Activated naive CD8-positive, alpha-beta T cell treated with anti-CD3 and anti-CD28 coated beads, Interleukin-2, amount 10 ng/mL, durations not matched to agents 7 days and 5 days (primary cell): ENCODE results near the gene AZU1. TPM values are rescaled to one million over a fixed set of nuclear protein-coding genes. Genes with fewer than 3 reads are reported as not detected.
"Not testable (repeated sequence)": the region's sequence is repeated elsewhere in the genome, so short reads cannot be mapped to it uniquely, and the experiment has no call there.

Experiments used
- ATAC-seq: fragments of 150-1000 bp; cut with Tn5 transposase; one replicate; pipeline ENCODE4 v1.10.0; 2021; ENCODE audit warnings: low read depth, moderate library complexity
- POLR2A ChIA-PET: fragments of 350-600 bp; sonication (Branson Sonifier 250); formaldehyde crosslinking; loops from one replicate; lab custom pipeline; 2021; ENCODE audit warnings: antibody characterized with exemption; lab: Charles Lee
- DNase-seq: peaks from one replicate; pipeline ENCODE4 v3.0.0; 2021
- H3K27ac Mint-ChIP-seq: one replicate; pipeline ENCODE4 v1.8.0; 2022; ENCODE audit warnings: mild to moderate bottlenecking, mixed read lengths
- H3K27me3 Mint-ChIP-seq: one replicate; pipeline ENCODE4 v1.8.0; 2022; ENCODE audit warnings: mild to moderate bottlenecking, moderate library complexity, mixed read lengths
- H3K36me3 Mint-ChIP-seq: one replicate; pipeline ENCODE4 v1.8.0; 2021; ENCODE audit warnings: mild to moderate bottlenecking, mixed read lengths
- H3K4me1 Mint-ChIP-seq: one replicate; pipeline ENCODE4 v1.8.0; 2021; ENCODE audit warnings: mixed read lengths
- H3K4me3 Mint-ChIP-seq: one replicate; pipeline ENCODE4 v1.8.0; 2022; ENCODE audit warnings: mild to moderate bottlenecking, moderate library complexity, mixed read lengths
- H3K9me3 Mint-ChIP-seq: one replicate; pipeline ENCODE4 v1.8.0; 2021; ENCODE audit warnings: mixed read lengths
- total RNA-seq, 2 experiments: library from RNA; stranded (reverse); gene quantifications; one replicate each; pipeline ENCODE4 v1.2.3, GENCODE V29; 2021

The AZU1 gene
- total RNA-seq, 2 experiments from 2014 or later, result 0.25 TPM; not detected in 1

GRCh38 chr19:810077-810855, 17.4 kb upstream of the AZU1 start:
- Mint-ChIP-seq H3K27me3 (no peaks in the 10 kb centered on the region), H3K36me3 (peaks cover 23% of the 10 kb centered on the region), H3K4me1 (peaks cover 5% of the 10 kb centered on the region), H3K4me3 (no peak overlapping the region), H3K9me3 (no peaks in the 10 kb centered on the region), H3K27ac (no peak overlapping the region)
- POLR2A ChIA-PET, result no interaction called here
- no peak for DNase-seq
- no peak for ATAC-seq

- no peak for DNase-seq
- peaks cover 27% of the 10 kb centered on the region for H3K36me3 Mint-ChIP-seq
- H3K27ac Mint-ChIP-seq, result no peak overlapping the region
- H3K4me1 Mint-ChIP-seq, result peaks cover 5% of the 10 kb centered on the region
- no peak for ATAC-seq
- H3K9me3 Mint-ChIP-seq, result peaks cover 2% of the 10 kb centered on the region
- H3K27me3 Mint-ChIP-seq, result no peaks in the 10 kb centered on the region
- H3K4me3 Mint-ChIP-seq, result no peak overlapping the region
- POLR2A ChIA-PET, result no interaction called here
Measured at GRCh38 chr19:810883-811489, 16.7 kb upstream of the AZU1 start.

GRCh38 chr19:811506-812048, 16.1 kb upstream of the AZU1 start:
- Mint-ChIP-seq H3K27me3 (no peaks in the 10 kb centered on the region), H3K36me3 (peaks cover 32% of the 10 kb centered on the region), H3K27ac (no peak overlapping the region), H3K4me1 (peaks cover 5% of the 10 kb centered on the region), H3K4me3 (no peak overlapping the region), H3K9me3 (peaks cover 5% of the 10 kb centered on the region)
- POLR2A ChIA-PET, result no interaction called here
- DNase-seq (no peak), ATAC-seq (no peak)

- no peak for DNase-seq
- no peaks in the 10 kb centered on the region for H3K27me3 Mint-ChIP-seq
- POLR2A ChIA-PET, result no interaction called here
- H3K4me1 Mint-ChIP-seq, result peaks cover 5% of the 10 kb centered on the region
- H3K4me3 Mint-ChIP-seq, result no peak overlapping the region
- H3K36me3 Mint-ChIP-seq, result peaks cover 34% of the 10 kb centered on the region
- peaks cover 5% of the 10 kb centered on the region for H3K9me3 Mint-ChIP-seq
- ATAC-seq, result no peak
- no peak overlapping the region for H3K27ac Mint-ChIP-seq
Measured at GRCh38 chr19:812049-812746, 15.4 kb upstream of the AZU1 start.

GRCh38 chr19:812747-813218, 14.9 kb upstream of the AZU1 start:
- peaks cover under 1% of the 10 kb centered on the region for H3K4me1 Mint-ChIP-seq
- no peaks in the 10 kb centered on the region for H3K27me3 Mint-ChIP-seq
- DNase-seq (no peak), ATAC-seq (no peak)
- POLR2A ChIA-PET, result no interaction called here
- no peak overlapping the region for H3K27ac Mint-ChIP-seq
- no peak overlapping the region for H3K4me3 Mint-ChIP-seq
- peaks cover 5% of the 10 kb centered on the region for H3K9me3 Mint-ChIP-seq
- peaks cover 28% of the 10 kb centered on the region for H3K36me3 Mint-ChIP-seq

- no peak overlapping the region for H3K4me3 Mint-ChIP-seq
- POLR2A ChIA-PET, result interaction anchor here (0.7 kb wide), 1 partner anchor 12 kb away, joined by 3 read pairs; no protein-coding TSS in a partner anchor
- H3K27me3 Mint-ChIP-seq, result no peaks in the 10 kb centered on the region
- H3K36me3 Mint-ChIP-seq, result peaks cover 26% of the 10 kb centered on the region
- H3K9me3 Mint-ChIP-seq, result peaks cover 5% of the 10 kb centered on the region
- H3K27ac Mint-ChIP-seq, result no peak overlapping the region
- DNase-seq, result no peak
- peak; percentile 6 for ATAC-seq
- no peaks in the 10 kb centered on the region for H3K4me1 Mint-ChIP-seq
Measured at GRCh38 chr19:813219-814151, 14.2 kb upstream of the AZU1 start.

GRCh38 chr19:814152-815078, 13.2 kb upstream of the AZU1 start:
- no peak overlapping the region for H3K4me3 Mint-ChIP-seq
- peak overlapping the region; percentile 75 for H3K27ac Mint-ChIP-seq
- peak; percentile 6 for ATAC-seq

GRCh38 chr19:815079-815774, 12.4 kb upstream of the AZU1 start:
- no peak overlapping the region for H3K27ac Mint-ChIP-seq
- peaks cover 24% of the 10 kb centered on the region for H3K36me3 Mint-ChIP-seq
- H3K4me3 Mint-ChIP-seq, result no peak overlapping the region
- peaks cover 2% of the 10 kb centered on the region for H3K27me3 Mint-ChIP-seq
- POLR2A ChIA-PET, result no interaction called here
- ATAC-seq, result no peak
- DNase-seq, result peak; percentile 40
- no peaks in the 10 kb centered on the region for H3K4me1 Mint-ChIP-seq
- H3K9me3 Mint-ChIP-seq, result peaks cover 5% of the 10 kb centered on the region

More at GRCh38 chr19:814152-815078, 13.2 kb upstream of the AZU1 start:
- peaks cover 26% of the 10 kb centered on the region for H3K36me3 Mint-ChIP-seq
- H3K9me3 Mint-ChIP-seq, result peaks cover 5% of the 10 kb centered on the region
- no peak for DNase-seq
- H3K27me3 Mint-ChIP-seq, result no peaks in the 10 kb centered on the region
- POLR2A ChIA-PET, result interaction anchor here (0.7 kb wide), 1 partner anchor 13 kb away, joined by 3 read pairs; no protein-coding TSS in a partner anchor
- H3K4me1 Mint-ChIP-seq, result no peaks in the 10 kb centered on the region

- Mint-ChIP-seq H3K4me1 (no peaks in the 10 kb centered on the region), H3K9me3 (peaks cover 5% of the 10 kb centered on the region), H3K27ac (no peak overlapping the region), H3K27me3 (peaks cover 4% of the 10 kb centered on the region), H3K4me3 (no peak overlapping the region), H3K36me3 (peaks cover 22% of the 10 kb centered on the region)
- POLR2A ChIA-PET, result no interaction called here
- ATAC-seq (no peak), DNase-seq (no peak)
Measured at GRCh38 chr19:815775-816499, 11.7 kb upstream of the AZU1 start.

- ATAC-seq (no peak), DNase-seq (no peak)
- no peaks in the 10 kb centered on the region for H3K4me1 Mint-ChIP-seq
- peaks cover 22% of the 10 kb centered on the region for H3K36me3 Mint-ChIP-seq
- peaks cover 6% of the 10 kb centered on the region for H3K27me3 Mint-ChIP-seq
- peaks cover 5% of the 10 kb centered on the region for H3K9me3 Mint-ChIP-seq
- POLR2A ChIA-PET, result no interaction called here
- no peak overlapping the region for H3K4me3 Mint-ChIP-seq
- no peak overlapping the region for H3K27ac Mint-ChIP-seq
Measured at GRCh38 chr19:816500-816857, 11.2 kb upstream of the AZU1 start.

- POLR2A ChIA-PET, ATAC-seq, H3K4me1 Mint-ChIP-seq, H3K9me3 Mint-ChIP-seq, H3K27ac Mint-ChIP-seq, H3K4me3 Mint-ChIP-seq, DNase-seq: not testable (repeated sequence)
- Mint-ChIP-seq H3K27me3 (peaks cover 22% of the 10 kb centered on the region), H3K36me3 (peaks cover 13% of the 10 kb centered on the region)
Measured at GRCh38 chr19:820212-820611, 7.4 kb upstream of the AZU1 start.
